Right atrium auricular region (tissue), 2 donors: ENCODE data around the gene FBN2. TPM values are rescaled to one million over a fixed set of nuclear protein-coding genes. Genes with fewer than 3 reads are reported as not detected.

Experiments used
- DNase-seq: peaks from one replicate; pipeline ENCODE4 v3.0.0-alpha.2; 2019; ENCODE audit warnings: low spot score
- H3K27ac ChIP-seq, 2 donors: fragments of 200-600 bp; sonication (generic); 1 replicate in 1 of 2; 2 replicates in 1 of 2; pipeline ENCODE4 v1.5.1; 2016 to 2019
- H3K27me3 ChIP-seq, 2 donors: fragments of 200-600 bp; sonication (generic); one replicate each; pipeline versions ENCODE4 v1.5.1 to v1.6.0; 2017 to 2019
- H3K36me3 ChIP-seq: fragments of 200-600 bp; sonication (generic); one replicate; pipeline ENCODE4 v1.5.1; 2016
- H3K4me1 ChIP-seq, 2 donors: fragments of 200-600 bp; sonication (generic); one replicate each; pipeline versions ENCODE4 v1.5.1 to v1.6.0; 2017 to 2019
- H3K4me3 ChIP-seq, 2 donors: fragments of 200-600 bp; sonication (generic); 1 replicate in 1 of 2; 2 replicates in 1 of 2; pipeline ENCODE4 v1.5.1; 2017 to 2019; ENCODE audit warnings: mild to moderate bottlenecking in 1 of 2, moderate library complexity in 1 of 2
- H3K9me3 ChIP-seq, 2 donors: fragments of 200-600 bp; sonication (generic); one replicate each; pipeline ENCODE4 v1.5.1; 2019
- total RNA-seq, 2 donors: library from RNA; depleted of rRNA; stranded (reverse); fragments of >200 nt; gene quantifications; one replicate each; pipeline ENCODE4 v1.1.0, GENCODE V29; 2016
- TF ChIP-seq, protein P1 (sequence below), 2 donors: fragments of 200-600 bp; sonication (generic); IDR thresholded peaks; one replicate each; pipeline ENCODE4 v1.5.1; 2019; ENCODE audit warnings: antibody characterized with exemption in 2 of 2

Gene FBN2
- total RNA-seq, 2 donors from 2014 or later: 1.1 to 4.6 TPM

DNA sequence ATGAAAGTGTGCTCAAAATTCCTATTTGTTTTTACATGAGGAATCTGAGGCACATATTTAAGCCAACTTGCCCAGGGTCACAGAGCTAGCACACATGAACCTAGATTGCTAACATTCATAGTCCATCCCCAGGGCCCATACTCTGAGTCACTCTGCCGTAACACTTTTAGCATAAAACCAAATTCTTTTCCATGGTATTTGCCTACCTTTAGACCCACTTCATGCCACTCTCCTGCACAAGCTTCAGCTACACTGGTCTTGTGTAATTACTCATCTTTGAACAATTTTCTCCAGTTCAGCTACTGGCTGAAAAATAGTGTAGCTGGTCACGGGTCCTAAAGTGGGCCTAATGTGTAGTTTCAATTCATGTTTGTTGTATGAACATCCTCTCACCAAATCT, 253.8 kb downstream of the FBN2 start:
- H3K4me3 ChIP-seq: no peak overlapping the region
- TF ChIP-seq, protein P1, sequence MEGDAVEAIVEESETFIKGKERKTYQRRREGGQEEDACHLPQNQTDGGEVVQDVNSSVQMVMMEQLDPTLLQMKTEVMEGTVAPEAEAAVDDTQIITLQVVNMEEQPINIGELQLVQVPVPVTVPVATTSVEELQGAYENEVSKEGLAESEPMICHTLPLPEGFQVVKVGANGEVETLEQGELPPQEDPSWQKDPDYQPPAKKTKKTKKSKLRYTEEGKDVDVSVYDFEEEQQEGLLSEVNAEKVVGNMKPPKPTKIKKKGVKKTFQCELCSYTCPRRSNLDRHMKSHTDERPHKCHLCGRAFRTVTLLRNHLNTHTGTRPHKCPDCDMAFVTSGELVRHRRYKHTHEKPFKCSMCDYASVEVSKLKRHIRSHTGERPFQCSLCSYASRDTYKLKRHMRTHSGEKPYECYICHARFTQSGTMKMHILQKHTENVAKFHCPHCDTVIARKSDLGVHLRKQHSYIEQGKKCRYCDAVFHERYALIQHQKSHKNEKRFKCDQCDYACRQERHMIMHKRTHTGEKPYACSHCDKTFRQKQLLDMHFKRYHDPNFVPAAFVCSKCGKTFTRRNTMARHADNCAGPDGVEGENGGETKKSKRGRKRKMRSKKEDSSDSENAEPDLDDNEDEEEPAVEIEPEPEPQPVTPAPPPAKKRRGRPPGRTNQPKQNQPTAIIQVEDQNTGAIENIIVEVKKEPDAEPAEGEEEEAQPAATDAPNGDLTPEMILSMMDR (IDR thresholded peaks at IDR 0.05): no peak
- H3K27ac ChIP-seq: no peak overlapping the region
- DNase-seq: no peak
- H3K9me3 ChIP-seq: no peaks in the 10 kb centered on the region
- H3K36me3 ChIP-seq: no peaks in the 10 kb centered on the region
- no peaks in the 10 kb centered on the region for H3K27me3 ChIP-seq
- no peaks in the 10 kb centered on the region for H3K4me1 ChIP-seq

DNA sequence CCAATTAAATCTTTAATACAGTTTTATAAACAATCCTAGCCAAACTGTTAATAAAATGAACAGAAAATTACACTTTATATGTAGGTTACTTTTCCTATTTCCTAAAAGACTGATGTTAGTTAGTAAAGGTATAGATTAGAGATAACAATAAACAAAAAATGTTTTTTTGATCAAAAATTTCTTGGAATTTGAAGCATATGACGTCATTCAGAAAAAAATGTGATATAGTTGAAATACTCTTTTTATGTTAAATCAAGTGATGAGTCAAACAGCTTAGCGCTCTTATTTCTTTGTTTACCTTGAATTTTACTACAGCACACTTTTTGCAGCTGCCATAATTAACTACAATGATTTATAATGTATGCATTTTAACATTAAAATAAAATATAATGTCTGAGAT, 258.7 kb downstream of the FBN2 start:
- Histone ChIP-seq H3K27me3 (no peaks in the 10 kb centered on the region), H3K4me1 (no peaks in the 10 kb centered on the region), H3K9me3 (no peaks in the 10 kb centered on the region), H3K27ac (no peak overlapping the region), H3K36me3 (no peaks in the 10 kb centered on the region), H3K4me3 (no peak overlapping the region)
- no peak for DNase-seq
- TF ChIP-seq, protein P1 (IDR thresholded peaks at IDR 0.05): no peak

DNA sequence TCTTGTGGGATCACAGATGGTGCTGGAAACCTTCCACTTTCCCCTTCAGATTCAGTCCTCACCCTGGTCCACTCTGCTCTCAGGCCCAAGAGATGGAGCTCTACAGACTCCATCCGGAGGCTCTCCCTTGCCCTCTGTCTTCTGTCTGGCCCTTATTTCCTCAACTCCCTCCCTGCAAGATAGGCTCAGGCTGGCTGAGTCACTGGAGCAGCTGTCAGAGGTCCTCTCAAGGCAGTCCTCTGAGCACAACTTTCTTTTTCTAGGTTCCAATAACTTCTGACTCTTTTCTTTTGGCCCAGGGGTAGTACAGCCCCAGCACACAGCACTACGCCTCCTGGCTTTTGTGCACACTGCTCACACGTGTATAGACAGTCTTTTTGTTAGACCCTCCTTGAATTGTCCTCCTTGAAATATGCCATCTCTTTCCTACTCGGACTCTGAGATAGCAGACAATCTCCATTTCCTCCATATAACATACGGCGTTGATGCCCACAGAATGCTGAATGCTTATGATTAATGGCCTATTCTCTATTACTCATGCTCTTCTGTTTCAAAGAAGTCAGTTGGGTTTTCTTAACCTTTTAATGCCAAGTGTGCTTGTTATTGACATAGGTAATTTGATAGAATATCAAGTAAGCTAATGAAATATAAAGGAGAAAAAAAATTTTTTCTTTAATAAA, 261.4 kb downstream of the FBN2 start:
- H3K9me3 ChIP-seq: no peaks in the 10 kb centered on the region
- TF ChIP-seq, protein P1 (IDR thresholded peaks at IDR 0.05): no peak
- no peaks in the 10 kb centered on the region for H3K27me3 ChIP-seq
- no peak overlapping the region for H3K4me3 ChIP-seq
- DNase-seq: no peak
- H3K4me1 ChIP-seq: no peaks in the 10 kb centered on the region
- H3K36me3 ChIP-seq: no peaks in the 10 kb centered on the region
- H3K27ac ChIP-seq: no peak overlapping the region

DNA sequence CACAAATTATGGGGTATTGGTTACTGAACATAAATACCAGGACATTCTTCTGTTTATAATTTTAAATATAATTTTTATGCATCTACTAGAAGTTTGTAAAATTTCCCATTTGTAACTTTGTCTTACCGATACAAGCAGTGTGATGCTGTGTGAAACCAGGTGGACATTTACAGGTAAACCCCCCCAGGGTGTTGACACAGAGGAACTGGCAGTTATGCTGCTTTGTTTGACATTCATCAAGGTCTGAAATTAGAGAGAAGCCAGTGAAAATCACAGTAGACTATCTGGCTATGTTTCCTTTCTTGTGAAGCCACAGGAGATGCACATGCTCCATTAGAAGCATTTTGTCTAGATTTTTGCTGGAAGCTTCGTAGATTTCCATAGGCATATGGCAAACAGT, 263.6 kb downstream of the FBN2 start:
- DNase-seq: no peak
- Histone ChIP-seq H3K27ac (peak overlapping the region in 1 of 2 donors; percentile 65), H3K4me3 (no peak overlapping the region), H3K36me3 (no peaks in the 10 kb centered on the region), H3K9me3 (no peaks in the 10 kb centered on the region), H3K4me1 (no peaks in the 10 kb centered on the region), H3K27me3 (no peaks in the 10 kb centered on the region)
- TF ChIP-seq, protein P1 (IDR thresholded peaks at IDR 0.05): no peak

DNA sequence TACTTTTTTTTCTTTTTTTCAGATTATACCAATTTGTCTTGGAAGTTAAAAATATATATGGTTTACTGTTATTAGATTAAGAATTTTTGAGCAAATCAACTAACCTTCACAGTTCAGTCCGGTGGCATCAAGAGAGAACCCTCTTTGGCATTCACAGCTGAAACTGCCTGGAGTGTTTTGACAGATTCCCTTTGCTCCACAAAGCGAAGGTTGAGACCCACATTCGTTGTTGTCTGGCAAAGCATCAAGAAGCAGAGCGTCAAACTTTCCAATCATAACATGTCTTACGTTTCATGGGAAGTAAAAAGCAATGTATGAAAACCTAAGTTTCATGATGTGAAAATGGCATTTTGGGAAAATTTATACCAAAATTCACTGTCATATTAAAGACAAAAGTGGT, 264.3 kb downstream of the FBN2 start:
- peak overlapping the region in 1 of 2 donors; percentile 65 for H3K27ac ChIP-seq
- no peak for DNase-seq
- H3K9me3 ChIP-seq: no peaks in the 10 kb centered on the region
- no peaks in the 10 kb centered on the region for H3K4me1 ChIP-seq
- H3K27me3 ChIP-seq: no peaks in the 10 kb centered on the region
- H3K4me3 ChIP-seq: no peak overlapping the region
- TF ChIP-seq, protein P1 (IDR thresholded peaks at IDR 0.05): no peak
- no peaks in the 10 kb centered on the region for H3K36me3 ChIP-seq
